ENCODE results near the gene KIF4A. TPM values are rescaled to one million over a fixed set of nuclear protein-coding genes. Genes with fewer than 3 reads are reported as not detected.

Gene KIF4A
- total RNA-seq, 2 donors from 2014 or later = 8.7 to 33.7 TPM

GRCh38 chrX:70464051-70464450, 174.1 kb downstream of the KIF4A start:
- TF ChIP-seq CTCF (IDR thresholded peaks at IDR 0.05) = no peak
- no peak overlapping the region for H3K27ac ChIP-seq
- H3K9ac ChIP-seq (ENCODE audit: low read depth in 2 of 2, low read length in 2 of 2) = no peak overlapping the region
- no peaks in the 10 kb centered on the region for H3K9me3 ChIP-seq
- H3K4me1 ChIP-seq = no peaks in the 10 kb centered on the region
- H3K36me3 ChIP-seq = no peaks in the 10 kb centered on the region
- no peak for DNase-seq
- H3K4me3 ChIP-seq = no peak overlapping the region
- intact Hi-C loops (cut with DNase I) = no loop called here
- no peaks in the 10 kb centered on the region for H3K27me3 ChIP-seq

DNA sequence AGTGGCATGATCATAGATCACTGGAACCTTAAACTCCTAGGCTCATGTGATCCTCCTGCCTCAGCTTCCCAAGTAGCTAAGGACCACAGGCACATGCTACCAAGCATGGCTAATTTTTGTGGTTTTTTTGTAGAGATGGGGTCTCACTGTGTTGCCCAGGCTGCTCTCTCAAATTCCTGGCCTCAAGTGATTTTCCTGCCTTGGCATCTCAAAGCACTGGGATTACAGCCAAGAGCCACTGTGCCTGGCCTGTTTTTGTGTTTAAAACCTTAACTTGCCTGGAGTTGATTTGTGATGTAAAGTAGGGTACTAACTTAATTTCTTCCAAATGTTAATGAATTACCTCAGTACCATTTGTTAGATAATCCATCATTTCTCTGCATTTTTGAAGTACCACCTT, 177.1 kb downstream of the KIF4A start:
- TF ChIP-seq CTCF (IDR thresholded peaks at IDR 0.05) = no peak

DNA sequence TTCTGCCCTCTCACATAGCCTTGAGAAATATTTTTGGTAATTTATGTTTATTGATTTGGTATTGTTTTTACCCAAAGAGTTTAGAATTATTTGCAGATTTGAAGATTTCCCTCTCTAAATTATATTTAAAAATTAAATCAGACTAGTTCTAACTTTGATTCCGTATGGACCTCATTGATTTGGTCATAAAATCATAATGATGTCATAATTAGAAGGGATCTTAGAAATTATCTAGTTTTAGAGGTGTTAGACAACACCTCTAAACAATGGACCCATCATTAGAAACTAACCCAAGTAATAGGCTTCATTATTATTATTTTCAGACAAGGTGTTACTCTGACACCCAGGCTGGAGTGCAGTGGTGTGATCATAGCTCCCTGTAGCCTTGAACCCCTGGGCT, 178.8 kb downstream of the KIF4A start:
- TF ChIP-seq CTCF (IDR thresholded peaks at IDR 0.05) = no peak
- H3K27me3 ChIP-seq = no peaks in the 10 kb centered on the region
- DNase-seq = no peak
- no peaks in the 10 kb centered on the region for H3K9me3 ChIP-seq
- no peaks in the 10 kb centered on the region for H3K4me1 ChIP-seq
- no peak overlapping the region for H3K27ac ChIP-seq
- H3K9ac ChIP-seq (ENCODE audit: low read depth in 2 of 2, low read length in 2 of 2) = no peak overlapping the region
- H3K4me3 ChIP-seq = no peak overlapping the region
- intact Hi-C loops (cut with DNase I) = no loop called here
- H3K36me3 ChIP-seq = no peaks in the 10 kb centered on the region

More for the DNA sequence above, 177.1 kb downstream of the KIF4A start:
- H3K9ac ChIP-seq (ENCODE audit: low read depth in 2 of 2, low read length in 2 of 2) = no peak overlapping the region
- H3K9me3 ChIP-seq = no peaks in the 10 kb centered on the region
- no peaks in the 10 kb centered on the region for H3K36me3 ChIP-seq
- no peaks in the 10 kb centered on the region for H3K27me3 ChIP-seq
- no peaks in the 10 kb centered on the region for H3K4me1 ChIP-seq
- intact Hi-C loops (cut with DNase I) = no loop called here
- H3K27ac ChIP-seq = no peak overlapping the region
- DNase-seq = no peak
- no peak overlapping the region for H3K4me3 ChIP-seq

Other genes with a start within 250 kb of the KIF4A start
- not detected for gene AWAT2, start 240.2 kb upstream of the KIF4A start, total RNA-seq
- gene OTUD6A, start 227.6 kb upstream of the KIF4A start, total RNA-seq = not detected
- gene IGBP1, start 156.7 kb upstream of the KIF4A start, total RNA-seq = 10 to 100 TPM; 48.0 to 87.5 TPM
- not detected for gene DGAT2L6, start 112.6 kb upstream of the KIF4A start, total RNA-seq
- gene AWAT1, start 55.4 kb upstream of the KIF4A start, total RNA-seq = not detected
- under 1 TPM; 0.20 to 0.35 TPM for gene P2RY4, start 29.9 kb upstream of the KIF4A start, total RNA-seq
- not detected for gene ARR3, start 21.8 kb upstream of the KIF4A start, total RNA-seq
- not detected for gene RAB41, start 7.9 kb upstream of the KIF4A start, total RNA-seq
- gene PDZD11, start 177 bp upstream of the KIF4A start, total RNA-seq = 10 to 100 TPM; 49.2 to 50.9 TPM
- 10 to 100 TPM in 1 of 2 donors, 1 to 10 TPM in 1; 5.0 to 15.3 TPM for gene GDPD2, start 133.2 kb downstream of the KIF4A start, total RNA-seq
- 10 to 100 TPM; 68.9 to 78.9 TPM for gene DLG3, start 154.7 kb downstream of the KIF4A start, total RNA-seq

Measured in colonic mucosa (tissue), 4 donors.